HepG2 (cell line): Measurements from ENCODE around the gene EGFR. TPM values are rescaled to one million over a fixed set of nuclear protein-coding genes. Genes with fewer than 3 reads are reported as not detected.

ENCODE experiments used
- ARHGAP35 ChIP-seq: sonication (generic); formaldehyde crosslinking; IDR thresholded peaks from 2 replicates; pipeline ENCODE4 v1.9.0; 2022; ENCODE audit warnings: mild to moderate bottlenecking, inconsistent platforms, moderate library complexity, missing genetic modification reagents, borderline replicate concordance
- CBFB ChIP-seq: sonication (generic); formaldehyde crosslinking; IDR thresholded peaks from 2 replicates; pipeline ENCODE4 v1.4.0; 2020; ENCODE audit warnings: missing genetic modification reagents
- HOXA5 ChIP-seq: sonication (generic); formaldehyde crosslinking; IDR thresholded peaks from 2 replicates; pipeline ENCODE4 v1.4.0; 2020; ENCODE audit warnings: missing genetic modification reagents
- IKZF5 ChIP-seq: IDR thresholded peaks from 2 replicates; pipeline ENCODE4 v1.6.1; 2018; ENCODE audit warnings: missing genetic modification reagents, mild to moderate bottlenecking, missing compliant biosample characterization
- KDM3A ChIP-seq: IDR thresholded peaks from 2 replicates; pipeline ENCODE4 v1.6.1; 2018; ENCODE audit warnings: low read depth, missing compliant biosample characterization
- MAX ChIP-seq: IDR thresholded peaks from 2 replicates; pipeline ENCODE4 v1.6.1; 2012; ENCODE audit warnings: inconsistent platforms
- PHF8 ChIP-seq: sonication (generic); formaldehyde crosslinking; IDR thresholded peaks from 2 replicates; pipeline ENCODE4 v1.5.0; 2020; ENCODE audit warnings: missing genetic modification reagents
- SATB2 ChIP-seq: sonication (generic); formaldehyde crosslinking; IDR thresholded peaks from 2 replicates; pipeline ENCODE4 v1.5.0; 2020; ENCODE audit warnings: missing genetic modification reagents
- SIN3B ChIP-seq: fragments of 150-350 bp; IDR thresholded peaks from 2 replicates; pipeline ENCODE4 v1.6.1; 2014; ENCODE audit warnings: low read length
- TAF1 ChIP-seq: sonication (generic); formaldehyde crosslinking; IDR thresholded peaks from 2 replicates; pipeline ENCODE4 v1.4.0; 2020; ENCODE audit warnings: missing genetic modification reagents
- TARDBP ChIP-seq: sonication (generic); formaldehyde crosslinking; IDR thresholded peaks from 2 replicates; pipeline ENCODE4 v1.8.0; 2022; ENCODE audit warnings: mild to moderate bottlenecking, missing genetic modification reagents
- TCF12 ChIP-seq, 2 experiments: fragments of 450-650 bp in 1 of 2; sonication (generic) in 1 of 2; formaldehyde crosslinking in 1 of 2; IDR thresholded peaks; 2 replicates each; pipeline versions ENCODE4 v1.6.1 to v1.8.0; 2017 to 2022; ENCODE audit warnings: antibody characterized with exemption in 1 of 2, mild to moderate bottlenecking in 1 of 2, missing genetic modification reagents in 1 of 2, moderate library complexity in 1 of 2
- TEAD3 ChIP-seq: optimal IDR thresholded peaks from 2 replicates; pipeline ENCODE3; 2016; ENCODE audit warnings: borderline replicate concordance
- YEATS4 ChIP-seq: sonication (generic); formaldehyde crosslinking; IDR thresholded peaks from 2 replicates; pipeline ENCODE4 v1.4.0; 2020; ENCODE audit warnings: missing genetic modification reagents, borderline replicate concordance
- ZFY ChIP-seq: sonication (generic); formaldehyde crosslinking; IDR thresholded peaks from 2 replicates; pipeline ENCODE4 v1.4.0; 2020; ENCODE audit warnings: missing genetic modification reagents
- ZNF12 ChIP-seq: sonication (generic); formaldehyde crosslinking; IDR thresholded peaks from 2 replicates; pipeline ENCODE4 v1.5.0; 2020; ENCODE audit warnings: missing genetic modification reagents
- ZNF136 ChIP-seq: sonication (generic); formaldehyde crosslinking; IDR thresholded peaks from 2 replicates; pipeline ENCODE4 v1.8.1; 2022; ENCODE audit warnings: low read depth, mild to moderate bottlenecking, moderate library complexity, missing genetic modification reagents
- ZNF281 ChIP-seq: sonication (generic); formaldehyde crosslinking; IDR thresholded peaks from 2 replicates; pipeline ENCODE4 v1.4.0; 2020; ENCODE audit warnings: missing genetic modification reagents, borderline replicate concordance
- ZNF326 ChIP-seq: sonication (generic); formaldehyde crosslinking; IDR thresholded peaks from 2 replicates; pipeline ENCODE4 v1.4.0; 2020; ENCODE audit warnings: missing genetic modification reagents, borderline replicate concordance
- ZNF329 ChIP-seq: sonication (generic); formaldehyde crosslinking; IDR thresholded peaks from 2 replicates; pipeline ENCODE4 v1.9.0; 2021; ENCODE audit warnings: low read depth, mild to moderate bottlenecking, missing genetic modification reagents
- ZNF431 ChIP-seq: sonication (generic); formaldehyde crosslinking; IDR thresholded peaks from 2 replicates; pipeline ENCODE4 v1.9.0; 2022; ENCODE audit warnings: missing genetic modification reagents, low read depth, mild to moderate bottlenecking, borderline replicate concordance
- ZNF484 ChIP-seq: sonication (generic); formaldehyde crosslinking; IDR thresholded peaks from 2 replicates; pipeline ENCODE4 v1.5.1; 2020; ENCODE audit warnings: mild to moderate bottlenecking, low read depth, missing genetic modification reagents, borderline replicate concordance
- ZNF501 ChIP-seq: sonication (generic); formaldehyde crosslinking; IDR thresholded peaks from 2 replicates; pipeline ENCODE4 v1.5.1; 2020; ENCODE audit warnings: mild to moderate bottlenecking, moderate library complexity, missing genetic modification reagents
- ZNF720 ChIP-seq: sonication (generic); formaldehyde crosslinking; IDR thresholded peaks from 2 replicates; pipeline ENCODE4 v1.4.0; 2020; ENCODE audit warnings: missing genetic modification reagents
- ZSCAN31 ChIP-seq: sonication (generic); formaldehyde crosslinking; IDR thresholded peaks from 2 replicates; pipeline ENCODE4 v1.5.0; 2020; ENCODE audit warnings: low read depth, mild to moderate bottlenecking, missing genetic modification reagents
- polyA plus RNA-seq, 8 experiments: library from polyadenylated mRNA; depleted of rRNA in 3 of 8; stranded (reverse) in 7 of 8; unstranded in 1 of 8; fragments of >200 nt; fragmentation: Illumina TruSeq in 4 of 8; extraction: Trizol in 4 of 8; gene quantifications; 2 replicates each; pipeline versions ENCODE4 v1.2.1 to v1.2.3, GENCODE V29; 2011 to 2016; ENCODE audit warnings: low read depth in 4 of 8, missing spikeins in 1 of 8, mixed read lengths in 1 of 8; ENCODE audit not compliant: insufficient read depth in 1 of 8
- total RNA-seq, 5 experiments: library from RNA; depleted of rRNA; stranded (reverse); fragments of >200 nt; fragmentation: Illumina TruSeq; extraction: Trizol; gene quantifications; 2 replicates each; pipeline ENCODE4 v1.2.3, GENCODE V29; 2016; ENCODE audit warnings: low read depth in 1 of 5
- TF ChIP-seq, protein P1 (sequence below): IDR thresholded peaks from 2 replicates; pipeline ENCODE4 v1.6.1; 2016; ENCODE audit warnings: control low read depth

EGFR gene
- total and polyA plus RNA-seq, 2 of the 13 experiments (the other 11 are each of a cell fraction or from before 2014, with no cell fraction given) = 7.0 to 10.0 TPM

GRCh38 chr7:55188590-55189138 is 169.8 kb downstream of the EGFR start (continued):
- TF ChIP-seq MAX = peak; percentile 51
- TF ChIP-seq ZNF326 = no peak
- TF ChIP-seq SATB2 (CRISPR knock-in tag) = no peak
- no peak for TF ChIP-seq ZNF329 (CRISPR knock-in tag)
- TF ChIP-seq ARHGAP35 (CRISPR knock-in tag) = no peak; the same call in 1 of the 2 replicates
- TF ChIP-seq KDM3A (CRISPR knock-in tag) = 0 out of 2 replicates have a peak, but pooled peaks have one; percentile 47
- TF ChIP-seq IKZF5 (CRISPR knock-in tag) = peak; percentile 47; the same call in 1 of the 2 replicates
- peak; percentile 39; the same call in 1 of the 2 replicates for TF ChIP-seq PHF8 (CRISPR knock-in tag)
- TF ChIP-seq ZFY (CRISPR knock-in tag) = peak; percentile 60
- TF ChIP-seq YEATS4 (CRISPR knock-in tag) = peak; percentile 34; the same call in 1 of the 2 replicates
- TF ChIP-seq ZNF431 = no peak
- TF ChIP-seq TAF1 (CRISPR knock-in tag) = peak; percentile 56
- 0 out of 2 replicates have a peak, but pooled peaks have one; percentile 20 for TF ChIP-seq ZNF136 (CRISPR knock-in tag)
- TF ChIP-seq TARDBP = peak; percentile 59; the same call in 1 of the 2 replicates
- TF ChIP-seq CBFB (CRISPR knock-in tag) = no peak
- no peak for TF ChIP-seq HOXA5
- TF ChIP-seq ZNF720 = 0 out of 2 replicates have a peak, but pooled peaks have one; percentile 66
- TF ChIP-seq, protein P1, sequence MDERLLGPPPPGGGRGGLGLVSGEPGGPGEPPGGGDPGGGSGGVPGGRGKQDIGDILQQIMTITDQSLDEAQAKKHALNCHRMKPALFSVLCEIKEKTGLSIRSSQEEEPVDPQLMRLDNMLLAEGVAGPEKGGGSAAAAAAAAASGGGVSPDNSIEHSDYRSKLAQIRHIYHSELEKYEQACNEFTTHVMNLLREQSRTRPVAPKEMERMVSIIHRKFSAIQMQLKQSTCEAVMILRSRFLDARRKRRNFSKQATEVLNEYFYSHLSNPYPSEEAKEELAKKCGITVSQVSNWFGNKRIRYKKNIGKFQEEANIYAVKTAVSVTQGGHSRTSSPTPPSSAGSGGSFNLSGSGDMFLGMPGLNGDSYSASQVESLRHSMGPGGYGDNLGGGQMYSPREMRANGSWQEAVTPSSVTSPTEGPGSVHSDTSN (CRISPR knock-in tag) = peak; percentile 72
- no peak for TF ChIP-seq TCF12 (IDR thresholded peaks at IDR 0.05)
- 0 out of 2 replicates have a peak, but pooled peaks have one; percentile 40 for TF ChIP-seq TCF12 (CRISPR knock-in tag; IDR thresholded peaks at IDR 0.05)
- TF ChIP-seq ZNF484 (CRISPR knock-in tag) = no peak
- 0 out of 2 replicates have a peak, but pooled peaks have one; percentile 10 for TF ChIP-seq ZNF12 (CRISPR knock-in tag)
- peak; percentile 33; the same call in 1 of the 2 replicates for TF ChIP-seq ZNF501 (CRISPR knock-in tag)
- TF ChIP-seq TEAD3 (CRISPR knock-in tag) = peak; percentile 57
- peak; percentile 81 for TF ChIP-seq ZSCAN31 (CRISPR knock-in tag)
- TF ChIP-seq SIN3B = peak; percentile 55; the same call in 1 of the 2 replicates
- peak; percentile 31; the same call in 1 of the 2 replicates for TF ChIP-seq ZNF281 (CRISPR knock-in tag)
